Activated naive CD4-positive, alpha-beta T cell treated with anti-CD3 and anti-CD28 coated beads for 36 hours (primary cell): Measurements from ENCODE around the gene PDZD7. TPM values are rescaled to one million over a fixed set of nuclear protein-coding genes. Genes with fewer than 3 reads are reported as not detected.
"Not testable (repeated sequence)": the region's sequence is repeated elsewhere in the genome, so short reads cannot be mapped to it uniquely, and the experiment has no call there.

Experiments
- CTCF ChIA-PET: fragments of 350-600 bp; sonication (Branson Sonifier 250); formaldehyde crosslinking; loops from one replicate; lab custom pipeline; 2021; ENCODE audit warnings: antibody characterized with exemption; lab: Charles Lee
- DNase-seq: peaks from one replicate; pipeline ENCODE4 v3.0.0-alpha.2; 2020
- H3K27ac Mint-ChIP-seq: one replicate; pipeline ENCODE4 v1.8.0; 2021; ENCODE audit warnings: mild to moderate bottlenecking, mixed read lengths
- H3K27me3 Mint-ChIP-seq: one replicate; pipeline ENCODE4 v1.8.0; 2021; ENCODE audit warnings: low read depth, mixed read lengths
- H3K36me3 Mint-ChIP-seq: one replicate; pipeline ENCODE4 v1.8.0; 2021; ENCODE audit warnings: low read depth, mixed read lengths
- H3K4me1 Mint-ChIP-seq: one replicate; pipeline ENCODE4 v1.8.0; 2021; ENCODE audit warnings: low read depth, mixed read lengths
- H3K4me3 Mint-ChIP-seq: one replicate; pipeline ENCODE4 v1.8.0; 2021; ENCODE audit warnings: mild to moderate bottlenecking, moderate library complexity, mixed read lengths
- H3K9me3 Mint-ChIP-seq: one replicate; pipeline ENCODE4 v1.8.0; 2021; ENCODE audit warnings: mixed read lengths
- intact Hi-C: fragments of 100-400 bp; cut with micrococcal nuclease; formaldehyde crosslinking; loops from one replicate; pipeline ENCODE4 v1.15.1; 2023
- total RNA-seq, 2 experiments: library from RNA; stranded (reverse); gene quantifications; one replicate each; pipeline ENCODE4 v1.2.3, GENCODE V29; 2021

PDZD7 gene
- total RNA-seq, 2 experiments from 2014 or later, result 0.37 to 0.62 TPM

DNA sequence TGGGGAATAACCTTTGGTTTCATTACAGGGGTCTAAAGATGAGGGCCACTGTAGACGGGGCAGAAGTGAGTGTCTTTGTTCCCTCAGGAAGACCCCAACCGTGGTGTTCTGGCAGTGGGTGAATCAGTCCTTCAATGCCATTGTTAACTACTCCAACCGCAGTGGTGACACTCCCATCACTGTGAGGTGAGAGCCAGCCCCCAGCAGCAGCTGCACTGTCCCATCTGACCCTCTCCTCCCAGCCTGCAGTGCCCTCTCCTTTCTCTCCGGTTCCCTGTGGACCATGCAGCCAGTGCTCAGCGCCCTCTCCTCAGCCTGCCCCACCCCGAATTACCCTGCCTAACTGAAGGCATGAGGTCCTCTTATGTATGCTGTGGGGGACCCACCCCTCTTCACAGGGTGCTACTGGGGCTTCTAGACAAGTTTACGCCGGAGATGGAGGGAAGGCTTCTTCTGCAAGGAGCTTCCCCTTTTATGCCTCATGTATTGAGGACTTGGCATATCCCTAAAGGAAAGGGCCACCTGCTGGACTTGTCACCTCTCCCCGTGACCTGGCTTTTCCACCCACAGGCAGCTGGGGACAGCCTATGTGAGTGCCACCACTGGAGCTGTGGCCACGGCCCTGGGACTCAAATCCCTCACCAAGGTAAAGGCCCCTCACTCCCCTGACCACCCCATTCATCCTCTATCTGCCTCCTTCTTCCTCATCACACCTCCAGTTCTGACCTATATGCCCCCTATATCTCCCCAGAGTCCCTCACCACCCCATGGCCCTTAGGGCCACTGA, 5.2 kb upstream of the PDZD7 start:
- DNase-seq, result no peak
- peaks cover 11% of the 10 kb centered on the region for H3K4me1 Mint-ChIP-seq
- no peaks in the 10 kb centered on the region for H3K9me3 Mint-ChIP-seq
- H3K27ac Mint-ChIP-seq, result no peak overlapping the region
- peaks cover 7% of the 10 kb centered on the region for H3K36me3 Mint-ChIP-seq
- intact Hi-C loops, result no loop called here
- no peak overlapping the region for H3K4me3 Mint-ChIP-seq
- H3K27me3 Mint-ChIP-seq, result no peaks in the 10 kb centered on the region
- CTCF ChIA-PET, result interaction anchor here (1.2 to 2.9 kb wide), 3 partner anchors 14 to 20 kb away, joined by 4 to 13 read pairs (median 6); no protein-coding TSS in a partner anchor

DNA sequence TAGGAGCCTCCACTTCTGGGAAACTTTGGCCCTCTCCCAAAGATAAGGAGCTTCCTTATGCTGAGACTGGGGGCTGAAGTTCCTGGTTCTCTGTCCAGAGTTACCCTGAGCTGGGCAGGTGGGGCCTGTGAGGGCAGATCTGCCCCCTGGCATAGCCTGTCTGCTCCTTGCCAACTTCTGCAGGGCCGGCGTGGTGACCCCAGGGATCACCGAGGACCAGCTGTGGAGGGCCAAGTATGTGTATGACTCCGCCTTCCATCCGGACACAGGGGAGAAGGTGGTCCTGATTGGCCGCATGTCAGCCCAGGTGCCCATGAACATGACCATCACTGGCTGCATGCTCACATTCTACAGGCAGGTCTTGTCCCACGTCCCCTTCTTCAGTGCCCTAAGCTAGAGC, 4.4 kb upstream of the PDZD7 start:
- Mint-ChIP-seq H3K36me3 (peaks cover 7% of the 10 kb centered on the region), H3K27me3 (no peaks in the 10 kb centered on the region), H3K9me3 (no peaks in the 10 kb centered on the region), H3K4me1 (peaks cover 12% of the 10 kb centered on the region), H3K27ac (no peak overlapping the region), H3K4me3 (no peak overlapping the region)
- CTCF ChIA-PET, result interaction anchor here (0.9 to 2.9 kb wide), 5 partner anchors 7 to 28 kb away, joined by 3 to 13 read pairs (median 6); no protein-coding TSS in a partner anchor
- no peak for DNase-seq
- intact Hi-C loops, result no loop called here

DNA sequence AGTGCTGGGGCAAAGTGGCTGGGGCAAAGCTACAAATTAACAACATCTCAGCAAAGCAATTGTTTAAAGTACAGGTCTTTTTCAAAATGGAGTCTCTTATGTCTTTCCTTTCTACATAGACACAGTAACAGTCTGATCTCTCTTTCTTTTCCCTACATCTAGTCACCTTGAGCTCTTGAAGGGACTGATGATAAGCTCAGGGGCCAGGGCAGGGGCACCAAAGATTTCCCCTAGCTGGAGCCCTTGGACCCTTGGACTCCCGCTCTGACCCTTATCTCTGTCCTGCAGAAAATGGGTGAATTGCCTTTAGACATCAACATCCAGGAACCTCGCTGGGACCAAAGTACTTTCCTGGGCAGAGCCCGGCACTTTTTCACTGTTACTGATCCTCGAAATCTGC, 3.5 kb upstream of the PDZD7 start:
- H3K4me3 Mint-ChIP-seq, H3K9me3 Mint-ChIP-seq, H3K27ac Mint-ChIP-seq, H3K36me3 Mint-ChIP-seq, H3K27me3 Mint-ChIP-seq, DNase-seq, intact Hi-C loops: not testable (repeated sequence)
- H3K4me1 Mint-ChIP-seq, result peaks cover 12% of the 10 kb centered on the region
- CTCF ChIA-PET, result interaction anchor here (0.7 to 2.9 kb wide), 8 partner anchors 8 to 108 kb away, joined by 3 to 13 read pairs (median 3); no protein-coding TSS in a partner anchor

DNA sequence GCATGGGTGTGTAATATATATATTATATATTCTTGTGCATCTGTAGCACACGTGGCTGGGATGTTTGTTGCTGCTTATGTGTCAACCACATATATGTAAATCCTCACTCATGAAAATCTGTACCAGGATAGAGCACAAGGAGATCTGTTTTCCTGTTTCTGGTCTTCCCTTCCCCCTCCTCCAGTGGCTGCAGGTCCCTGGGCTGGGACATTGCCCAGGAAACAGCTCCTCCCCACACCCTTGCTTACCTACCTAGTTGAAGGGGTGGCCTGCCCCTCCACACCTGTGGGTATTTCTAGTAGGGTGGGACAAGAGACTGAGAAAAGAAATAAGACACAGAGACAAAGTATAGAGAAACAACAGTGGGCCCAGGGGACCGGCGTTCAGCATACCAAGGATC, 2.3 kb upstream of the PDZD7 start:
- H3K9me3 Mint-ChIP-seq, result no peaks in the 10 kb centered on the region
- H3K27me3 Mint-ChIP-seq, result no peaks in the 10 kb centered on the region
- peaks cover 5% of the 10 kb centered on the region for H3K36me3 Mint-ChIP-seq
- intact Hi-C loops, result no loop called here
- no peak for DNase-seq
- peaks cover 12% of the 10 kb centered on the region for H3K4me1 Mint-ChIP-seq
- no peak overlapping the region for H3K4me3 Mint-ChIP-seq
- H3K27ac Mint-ChIP-seq, result no peak overlapping the region
- CTCF ChIA-PET, result interaction anchor here (1.9 to 3.9 kb wide), 2 partner anchors 9 to 30 kb away, joined by 8 to 37 read pairs; no protein-coding TSS in a partner anchor

DNA sequence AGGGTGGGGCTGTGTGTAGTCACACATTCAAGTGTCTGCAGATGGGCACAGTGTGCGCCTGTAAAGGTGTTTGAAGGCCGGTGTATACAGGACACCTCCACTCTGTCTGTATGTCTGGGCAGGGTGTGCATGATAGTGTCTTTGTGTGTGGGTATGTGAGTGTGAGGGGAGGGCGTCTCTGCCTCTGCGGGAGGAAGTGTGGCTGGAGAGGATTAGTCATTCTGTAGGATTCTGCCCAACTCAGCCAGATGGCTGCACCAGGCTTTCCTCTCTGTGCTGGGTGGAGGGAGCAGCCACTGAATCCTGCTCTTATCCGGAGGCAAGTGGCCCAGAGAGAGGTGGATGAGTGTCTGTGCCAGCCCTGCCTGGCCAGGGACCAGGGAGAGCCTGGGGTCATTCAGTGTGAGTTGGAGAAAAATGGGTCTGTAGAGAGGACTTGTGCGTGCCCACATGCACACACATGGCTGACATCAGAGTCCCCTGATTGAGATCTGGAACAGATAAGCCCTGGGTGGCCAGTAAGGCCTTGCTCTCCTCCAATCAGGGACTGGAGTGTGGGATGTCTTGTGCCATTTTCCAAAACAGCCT, 1.8 kb upstream of the PDZD7 start:
- Mint-ChIP-seq H3K36me3 (peaks cover 5% of the 10 kb centered on the region), H3K4me3 (peak overlapping the region; percentile 73), H3K9me3 (no peaks in the 10 kb centered on the region), H3K4me1 (peaks cover 12% of the 10 kb centered on the region), H3K27ac (peak overlapping the region; percentile 68), H3K27me3 (no peaks in the 10 kb centered on the region)
- peak; percentile 61 for DNase-seq
- intact Hi-C loops, result loop anchor here (1.0 kb wide), 1 partner anchor 10 kb away; no protein-coding TSS in a partner anchor
- CTCF ChIA-PET, result interaction anchor here (0.8 to 7.8 kb wide), 7 partner anchors 10 to 35 kb away, joined by 3 to 88 read pairs (median 10); no protein-coding TSS in a partner anchor

DNA sequence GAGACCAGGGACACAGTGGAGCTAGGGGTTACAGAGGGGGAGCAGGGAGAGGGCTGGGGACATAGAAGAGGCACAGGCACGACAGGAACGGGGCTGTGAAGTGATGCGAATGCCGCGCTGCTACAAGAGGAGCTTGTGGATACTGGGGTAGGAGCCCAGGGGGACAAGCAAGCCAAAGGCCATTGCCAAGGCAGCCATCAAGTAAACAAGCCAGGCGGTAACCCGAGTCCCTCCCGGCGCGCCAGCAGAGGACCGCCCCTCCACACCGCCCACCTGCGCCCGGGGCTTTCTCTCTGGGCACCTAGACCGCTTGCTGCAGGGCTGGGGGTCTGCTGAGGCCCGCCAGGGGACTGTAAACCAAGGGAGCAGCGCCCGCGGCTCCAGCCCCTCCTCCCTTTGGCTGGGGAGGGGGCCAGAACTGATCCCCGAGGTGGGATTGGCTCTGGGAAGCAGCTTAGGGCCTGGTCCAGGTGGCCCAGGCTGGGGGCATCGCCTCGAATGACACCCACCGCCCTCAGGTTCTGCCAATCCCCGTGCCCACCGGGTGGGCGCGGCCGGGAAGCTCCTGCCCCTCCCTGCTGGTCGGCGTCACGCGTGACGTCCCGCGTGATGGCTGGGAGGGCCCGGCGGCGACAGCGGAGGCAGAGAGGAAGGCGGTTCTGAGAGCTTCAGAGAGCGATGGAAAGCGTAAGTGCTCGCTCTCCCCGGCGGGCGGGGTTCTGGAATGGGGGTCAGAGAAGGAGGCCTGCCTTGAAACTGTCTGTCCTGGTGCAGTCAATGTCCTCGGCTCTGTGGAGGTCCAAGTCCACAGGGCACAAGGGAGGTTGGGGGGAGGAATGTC, 1.1 kb upstream of the PDZD7 start:
- Mint-ChIP-seq H3K36me3 (peaks cover 3% of the 10 kb centered on the region), H3K27me3 (no peaks in the 10 kb centered on the region), H3K4me3 (peak overlapping the region; percentile 73), H3K9me3 (no peaks in the 10 kb centered on the region), H3K27ac (peak overlapping the region; percentile 68), H3K4me1 (peaks cover 12% of the 10 kb centered on the region)
- intact Hi-C loops, result loop anchor here (1.0 kb wide), 5 partner anchors 10 to 119 kb away; partner anchors contain the start of genes MRPL43 and TWNK
- DNase-seq, result peak; percentile 81
- CTCF ChIA-PET, result interaction anchor here (0.8 to 7.8 kb wide), 12 partner anchors 10 to 110 kb away, joined by 3 to 88 read pairs (median 8); no protein-coding TSS in a partner anchor

DNA sequence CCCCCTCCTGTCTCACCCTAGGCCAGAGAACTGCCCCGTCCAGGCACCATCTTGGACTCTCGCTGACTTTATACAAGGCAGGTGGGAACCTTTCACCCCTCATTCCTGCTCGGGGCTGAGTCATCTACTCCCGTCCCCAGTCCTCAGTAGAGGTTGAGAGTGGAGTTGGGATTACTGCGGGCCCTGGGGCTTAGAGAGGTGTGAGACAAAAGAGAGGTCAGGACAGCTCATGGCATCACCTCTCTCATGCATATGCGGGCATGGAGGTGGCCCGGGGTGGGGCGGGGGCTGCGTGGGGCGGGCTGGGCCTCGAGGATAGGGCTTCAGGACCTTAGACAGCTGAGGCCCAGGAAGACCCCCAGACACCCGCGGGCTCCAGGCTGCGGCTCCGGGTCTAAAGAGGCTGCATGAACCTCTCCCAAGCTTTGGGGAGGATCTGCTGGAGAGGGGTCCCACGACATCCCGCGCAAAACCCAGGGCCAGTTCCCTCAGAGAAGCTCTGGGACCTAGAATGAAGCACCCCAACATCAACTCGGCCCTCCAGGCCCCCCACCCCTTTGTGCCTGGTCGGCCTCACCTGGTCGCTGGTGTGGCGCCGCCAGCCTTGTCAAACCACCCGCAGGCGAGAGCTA, 317 bp downstream of the PDZD7 start:
- no peak overlapping the region for H3K27ac Mint-ChIP-seq
- intact Hi-C loops, result loop anchor here (1.0 kb wide), 4 partner anchors 30 to 117 kb away; partner anchors contain the start of genes MRPL43 and TWNK
- no peaks in the 10 kb centered on the region for H3K9me3 Mint-ChIP-seq
- CTCF ChIA-PET, result interaction anchor here (0.9 to 7.8 kb wide), 11 partner anchors 9 to 112 kb away, joined by 3 to 88 read pairs (median 6); no protein-coding TSS in a partner anchor
- H3K27me3 Mint-ChIP-seq, result no peaks in the 10 kb centered on the region
- no peaks in the 10 kb centered on the region for H3K36me3 Mint-ChIP-seq
- peak overlapping the region; percentile 73 for H3K4me3 Mint-ChIP-seq
- H3K4me1 Mint-ChIP-seq, result peaks cover 12% of the 10 kb centered on the region
- DNase-seq, result no peak

DNA sequence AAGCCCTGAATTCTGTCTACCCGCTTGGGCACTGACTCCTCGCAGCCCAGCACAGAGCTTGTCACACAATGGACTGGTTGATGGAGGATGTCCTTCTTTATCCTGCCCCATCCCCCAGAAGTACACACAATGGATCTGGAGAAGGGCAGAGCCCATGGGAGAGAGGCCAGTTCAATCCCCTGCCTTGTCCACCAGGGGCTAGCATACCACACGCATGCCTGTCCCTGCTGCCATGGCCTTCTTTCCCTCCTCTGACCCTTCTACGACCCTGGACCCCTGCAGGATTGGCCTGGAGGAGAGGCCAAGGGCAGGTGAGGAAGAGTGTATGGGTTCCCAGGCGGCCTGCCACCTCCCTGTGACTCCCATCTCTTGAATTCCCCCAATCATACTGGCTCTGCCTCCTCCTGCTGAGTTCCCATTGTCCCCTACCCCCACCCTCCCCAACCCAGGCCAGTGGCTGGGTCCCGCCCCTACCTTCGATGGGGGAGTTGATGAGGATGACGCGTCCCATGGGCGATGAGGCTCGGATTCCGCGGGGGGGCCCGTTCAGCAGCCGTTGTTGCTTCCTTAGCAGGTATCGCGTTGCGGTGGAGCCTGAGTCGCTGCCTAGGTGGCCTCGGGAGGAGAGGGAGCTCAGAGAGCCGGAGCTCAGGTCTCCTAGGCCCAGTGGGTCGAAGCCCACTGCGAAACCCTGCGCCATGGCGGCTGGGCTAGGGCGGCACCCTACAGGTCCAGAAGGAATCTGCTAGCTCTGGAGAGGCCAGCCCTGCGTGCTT, 1.2 kb downstream of the PDZD7 start:
- Mint-ChIP-seq H3K27me3 (no peaks in the 10 kb centered on the region), H3K4me3 (no peak overlapping the region), H3K9me3 (no peaks in the 10 kb centered on the region), H3K4me1 (peaks cover 12% of the 10 kb centered on the region), H3K27ac (no peak overlapping the region), H3K36me3 (no peaks in the 10 kb centered on the region)
- CTCF ChIA-PET, result interaction anchor here (0.7 to 7.8 kb wide), 7 partner anchors 10 to 32 kb away, joined by 3 to 88 read pairs (median 6); no protein-coding TSS in a partner anchor
- no peak for DNase-seq
- intact Hi-C loops, result no loop called here

DNA sequence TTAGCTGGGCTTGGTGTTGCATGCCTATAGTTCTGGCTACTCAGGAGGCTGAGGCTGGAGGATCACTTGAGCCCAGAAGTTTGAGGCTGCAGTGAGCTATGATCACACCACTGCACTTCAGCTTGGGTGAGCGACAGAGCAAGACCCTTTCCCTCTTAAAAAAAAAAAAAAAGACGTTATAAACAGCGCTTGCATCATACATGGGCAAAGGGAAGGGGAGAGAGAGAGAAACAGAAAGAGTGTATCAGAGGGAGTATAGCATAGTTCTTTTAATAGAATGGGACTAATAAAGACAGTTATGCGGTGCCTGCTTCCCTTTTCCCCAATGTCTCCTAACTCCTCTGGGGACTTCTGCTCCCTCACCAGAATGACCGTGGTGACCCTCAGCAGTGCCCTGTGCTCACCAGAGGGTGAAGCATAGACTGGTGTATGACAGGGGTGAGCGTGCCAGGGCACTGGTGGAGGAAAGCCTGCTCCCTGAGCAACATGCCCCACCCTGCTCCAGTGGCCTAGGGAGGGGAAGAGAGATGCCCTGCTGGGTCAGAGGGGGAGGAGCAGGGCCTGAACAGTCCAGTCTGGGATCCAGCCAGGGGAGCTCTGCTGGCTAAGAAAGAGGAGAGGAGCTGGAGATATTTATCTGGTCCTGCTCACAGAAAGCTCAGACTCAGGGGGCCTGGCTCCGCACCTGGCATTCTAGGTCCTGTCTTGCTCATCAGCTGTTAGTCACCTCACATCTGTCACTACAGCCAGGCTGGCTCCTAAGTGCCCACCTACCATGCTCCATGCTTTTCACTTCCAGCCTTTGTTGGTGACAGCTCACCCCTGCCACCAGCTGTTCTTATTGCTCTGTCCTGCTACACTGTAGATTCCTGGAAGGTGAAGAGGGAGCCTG, 2.2 kb downstream of the PDZD7 start:
- no peaks in the 10 kb centered on the region for H3K9me3 Mint-ChIP-seq
- no peaks in the 10 kb centered on the region for H3K36me3 Mint-ChIP-seq
- H3K27me3 Mint-ChIP-seq, result no peaks in the 10 kb centered on the region
- H3K27ac Mint-ChIP-seq, result no peak overlapping the region
- CTCF ChIA-PET, result interaction anchor here (0.7 to 7.8 kb wide), 5 partner anchors 12 to 31 kb away, joined by 3 to 88 read pairs (median 3); no protein-coding TSS in a partner anchor
- no peak overlapping the region for H3K4me3 Mint-ChIP-seq
- DNase-seq, result no peak
- intact Hi-C loops, result no loop called here
- peaks cover 12% of the 10 kb centered on the region for H3K4me1 Mint-ChIP-seq

DNA sequence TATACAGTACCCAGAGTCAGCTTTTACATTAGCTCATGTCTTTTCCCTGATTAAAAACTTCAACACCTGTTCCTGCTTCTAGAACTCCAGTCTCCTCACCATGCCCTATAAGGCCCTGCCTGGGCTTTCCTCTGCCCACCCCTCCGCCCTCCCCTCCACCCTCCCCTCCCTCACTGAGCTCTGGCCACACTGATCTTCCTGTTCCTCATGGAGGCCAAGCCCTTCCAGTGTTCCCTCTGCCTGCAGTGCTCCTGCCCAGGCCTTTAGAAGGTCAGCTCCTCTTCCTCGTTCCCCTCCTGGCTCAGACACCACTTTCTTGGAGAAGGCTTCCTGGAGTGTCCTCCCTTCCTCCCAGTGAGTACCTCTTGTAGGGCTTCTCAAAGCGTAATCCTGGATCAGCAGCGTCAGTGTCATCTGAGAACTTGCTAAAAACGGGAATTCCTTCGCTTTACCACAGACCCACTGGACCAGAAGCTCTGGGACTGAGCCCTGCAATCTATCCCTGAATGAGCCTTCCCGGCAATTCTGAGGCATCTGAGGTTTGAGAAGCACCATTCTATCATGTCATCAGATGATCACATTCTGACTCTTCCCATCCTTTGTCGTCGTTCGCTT, 3.7 kb downstream of the PDZD7 start:
- CTCF ChIA-PET, result interaction anchor here (1.8 to 7.8 kb wide), 2 partner anchors 11 to 30 kb away, joined by 4 to 88 read pairs; no protein-coding TSS in a partner anchor

More for the DNA sequence above, 3.7 kb downstream of the PDZD7 start:
- no peak overlapping the region for H3K4me3 Mint-ChIP-seq
- H3K9me3 Mint-ChIP-seq, result no peaks in the 10 kb centered on the region
- intact Hi-C loops, result no loop called here
- no peaks in the 10 kb centered on the region for H3K27me3 Mint-ChIP-seq
- no peak for DNase-seq
- H3K27ac Mint-ChIP-seq, result peak overlapping the region; percentile 12
- H3K4me1 Mint-ChIP-seq, result peaks cover 2% of the 10 kb centered on the region
- no peaks in the 10 kb centered on the region for H3K36me3 Mint-ChIP-seq
